Subcutaneous adipose tissue (tissue), 4 donors: ENCODE data around the gene CYTH1. TPM values are rescaled to one million over a fixed set of nuclear protein-coding genes. Genes with fewer than 3 reads are reported as not detected.

Experiments used
- CTCF ChIP-seq: fragments of 450-650 bp; IDR thresholded peaks from one replicate; pipeline ENCODE4 v1.5.1; 2016; ENCODE audit warnings: low read depth, mild to moderate bottlenecking, control low read depth, antibody characterized with exemption, moderate library complexity
- total RNA-seq, 4 donors: library from RNA; depleted of rRNA; stranded (reverse); fragments of >200 nt; gene quantifications; one replicate each; pipeline ENCODE4 v1.1.0, GENCODE V29; 2016

CYTH1 gene
- total RNA-seq, 4 donors from 2014 or later, result 54.0 to 86.5 (median 71.1) TPM

- TF ChIP-seq CTCF, result no peak
These were observed 36.2 kb upstream of the CYTH1 start for GRCh38 chr17:78818152-78818846.

DNA sequence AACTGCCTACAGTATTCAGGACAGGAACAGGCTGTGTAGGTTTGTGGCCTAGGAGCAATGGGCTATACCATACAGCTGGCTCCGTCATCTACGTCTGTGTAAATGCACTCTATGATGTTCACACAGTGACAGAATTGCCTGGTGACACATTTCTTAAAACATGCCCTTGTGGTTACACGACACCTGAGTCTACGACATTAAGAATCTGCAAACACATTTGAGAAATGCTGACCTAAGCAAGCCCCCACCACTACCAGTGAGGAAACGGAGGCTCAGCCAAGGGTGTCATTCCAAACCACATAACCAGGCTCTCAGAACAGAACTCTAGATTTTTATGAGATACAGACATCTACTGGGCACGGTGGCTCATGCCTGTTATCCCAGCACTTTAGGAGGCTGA is 35.0 kb upstream of the CYTH1 start:
- TF ChIP-seq CTCF, result no peak

DNA sequence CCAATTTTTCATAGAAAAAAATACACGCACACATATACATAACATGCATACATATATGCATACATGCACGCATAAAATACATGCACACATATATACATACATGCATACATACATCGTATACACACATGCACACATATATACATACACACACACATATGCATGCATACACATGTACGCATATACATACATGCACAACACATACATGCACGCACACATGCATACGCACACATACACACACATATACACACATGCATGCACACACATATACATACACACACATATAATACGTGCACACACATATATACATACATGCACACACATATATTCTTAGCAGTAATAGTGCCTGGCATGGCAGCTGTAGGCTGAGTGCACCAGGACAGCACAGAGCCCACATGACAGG is 33.6 kb upstream of the CYTH1 start:
- TF ChIP-seq CTCF, result no peak

GRCh38 chr17:78812855-78813254 is 30.8 kb upstream of the CYTH1 start:
- TF ChIP-seq CTCF, result no peak

DNA sequence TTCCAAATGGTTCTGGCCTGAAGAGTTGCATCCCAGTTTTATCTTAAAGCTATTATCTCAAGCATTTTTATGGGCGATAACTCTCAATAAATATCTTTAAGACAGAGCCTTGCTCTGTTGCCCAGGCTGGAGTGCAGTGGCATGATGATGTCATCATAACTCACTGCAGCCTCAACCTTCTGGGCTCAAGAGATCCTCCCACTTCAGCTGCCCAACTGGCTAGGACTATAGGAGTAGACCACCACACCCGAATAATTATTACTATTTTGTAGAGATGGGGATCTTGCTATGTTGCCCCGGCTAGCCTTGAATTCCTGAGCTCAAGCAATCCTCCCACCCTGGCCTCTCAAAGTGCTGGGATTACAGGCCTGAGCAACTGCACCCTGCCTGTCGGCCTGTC is 26.1 kb upstream of the CYTH1 start:
- TF ChIP-seq CTCF, result no peak

DNA sequence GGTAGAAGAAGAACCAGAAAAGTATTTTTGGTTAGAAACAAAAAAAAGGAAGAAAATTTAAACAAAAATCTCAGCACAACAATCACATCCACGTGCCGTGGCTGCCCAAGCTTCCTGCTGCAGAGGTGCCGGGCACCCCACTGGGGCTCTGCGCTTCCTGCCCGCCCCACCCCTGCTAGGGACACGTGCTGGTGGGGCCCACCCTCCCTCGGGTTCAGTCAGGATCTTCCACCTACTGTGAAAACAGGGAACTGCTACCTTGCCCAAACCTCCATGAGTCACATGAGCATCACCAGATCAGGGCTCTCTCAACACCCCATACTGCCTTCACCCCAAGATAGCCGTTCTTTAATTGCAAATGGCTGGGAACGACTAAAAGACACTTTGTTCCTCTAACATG is 24.4 kb upstream of the CYTH1 start:
- TF ChIP-seq CTCF, result no peak

- no peak for TF ChIP-seq CTCF
These were observed 23.2 kb upstream of the CYTH1 start for GRCh38 chr17:78805301-78805700.
